HUES48 (cell line): Measurements from ENCODE around the gene CDH7.

Experiments
- H3K27ac ChIP-seq: one replicate; pipeline ENCODE4 v1.7.0; 2013; ENCODE audit warnings: low read depth, low read length, inconsistent platforms
- H3K27me3 ChIP-seq: 2 replicates; pipeline ENCODE4 v1.6.1; 2013; ENCODE audit warnings: mild to moderate bottlenecking, low read length; ENCODE audit not compliant: control insufficient read depth, insufficient read depth
- H3K36me3 ChIP-seq: 2 replicates; pipeline ENCODE4 v1.6.1; 2013; ENCODE audit warnings: low read length; ENCODE audit not compliant: control insufficient read depth, insufficient read depth
- H3K4me1 ChIP-seq: 2 replicates; pipeline ENCODE4 v1.6.1; 2013; ENCODE audit warnings: mild to moderate bottlenecking, low read length; ENCODE audit not compliant: control insufficient read depth, insufficient read depth
- H3K4me3 ChIP-seq: 2 replicates; pipeline ENCODE4 v1.5.1; 2013; ENCODE audit warnings: mild to moderate bottlenecking, low read depth, low read length
- H3K9ac ChIP-seq: 2 replicates; pipeline ENCODE4 v1.6.1; 2013; ENCODE audit warnings: mild to moderate bottlenecking, low read depth, low read length, moderate library complexity
- H3K9me3 ChIP-seq: 2 replicates; pipeline ENCODE4 v1.6.1; 2013; ENCODE audit warnings: low read length; ENCODE audit not compliant: control insufficient read depth, insufficient read depth

The CDH7 gene

DNA sequence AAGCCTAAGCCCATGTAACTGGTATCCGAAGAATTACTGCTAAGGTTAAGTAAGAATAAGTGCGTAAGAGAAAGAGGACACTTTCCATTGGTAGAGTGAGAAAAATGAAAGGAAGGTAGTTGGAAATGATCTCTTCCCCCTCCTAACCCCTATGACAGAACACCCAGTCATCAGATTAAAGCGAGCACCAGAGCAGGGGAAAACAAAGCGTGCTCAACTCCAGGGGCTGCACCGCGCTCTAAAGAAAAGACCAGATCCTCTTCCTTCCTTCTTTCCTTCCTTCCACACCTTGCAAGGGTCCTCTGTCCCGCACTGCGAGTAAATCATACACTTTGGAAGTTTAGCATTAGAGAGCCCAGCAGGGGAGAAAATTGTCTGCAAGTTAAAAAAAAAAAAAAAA lies 971 bp upstream of the CDH7 start:
- Histone ChIP-seq H3K27ac (no peak overlapping the region), H3K9ac (no peak overlapping the region)

DNA sequence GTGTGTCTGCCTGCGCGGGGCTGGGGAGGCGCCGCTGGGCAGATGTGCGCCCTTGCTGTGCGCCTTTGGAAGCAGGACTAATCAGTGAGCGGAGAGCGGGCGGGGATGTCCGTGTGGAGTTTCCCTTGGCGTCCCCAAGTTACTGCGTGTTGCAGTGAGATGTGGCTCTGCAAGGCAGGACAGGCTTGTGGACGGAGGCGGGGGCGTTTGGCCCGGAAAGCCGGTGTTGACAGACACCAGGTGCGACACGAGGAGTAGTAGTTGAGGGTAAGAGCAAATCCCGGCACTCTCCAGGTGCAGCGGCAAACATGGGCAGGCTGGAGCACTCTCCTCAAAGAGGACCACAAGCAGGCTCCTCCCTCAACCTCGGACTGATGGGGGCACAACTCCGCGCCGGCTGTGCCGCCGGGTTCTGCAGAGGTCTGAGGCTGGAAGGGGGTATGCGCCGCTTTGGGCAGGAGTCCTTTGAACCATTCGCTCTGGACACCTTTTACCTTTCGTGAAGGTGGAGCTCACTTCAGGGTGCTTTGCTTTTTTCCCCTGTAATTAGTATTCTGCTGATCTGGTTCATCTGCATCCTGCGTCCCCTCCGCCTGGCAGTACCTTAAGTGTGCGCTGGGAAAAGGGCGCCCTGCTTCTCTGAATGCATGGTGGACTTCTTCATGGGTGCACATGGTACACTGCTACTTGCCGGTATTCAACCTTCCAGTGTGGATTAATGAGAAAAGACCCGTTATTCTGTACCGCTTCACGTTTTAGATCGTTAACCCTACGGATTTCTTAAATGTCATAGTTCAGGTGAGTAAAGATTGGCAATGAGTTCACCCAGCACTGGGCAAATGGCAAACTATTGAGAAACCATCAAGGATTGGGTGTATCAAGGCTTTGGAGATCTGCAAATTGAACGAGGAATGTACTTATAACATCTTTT lies 608 bp downstream of the CDH7 start:
- no peaks in the 10 kb centered on the region for H3K9me3 ChIP-seq
- peaks cover 56% of the 10 kb centered on the region for H3K27me3 ChIP-seq
- H3K4me3 ChIP-seq, result peak overlapping the region; percentile 88
- peaks cover 19% of the 10 kb centered on the region for H3K4me1 ChIP-seq
- no peak overlapping the region for H3K9ac ChIP-seq
- no peaks in the 10 kb centered on the region for H3K36me3 ChIP-seq
- no peak overlapping the region for H3K27ac ChIP-seq

More for the DNA sequence above, 971 bp upstream of the CDH7 start:
- Histone ChIP-seq H3K4me3 (peak overlapping the region; percentile 88), H3K9me3 (no peaks in the 10 kb centered on the region), H3K27me3 (peaks cover 56% of the 10 kb centered on the region), H3K36me3 (no peaks in the 10 kb centered on the region), H3K4me1 (peaks cover 19% of the 10 kb centered on the region)

DNA sequence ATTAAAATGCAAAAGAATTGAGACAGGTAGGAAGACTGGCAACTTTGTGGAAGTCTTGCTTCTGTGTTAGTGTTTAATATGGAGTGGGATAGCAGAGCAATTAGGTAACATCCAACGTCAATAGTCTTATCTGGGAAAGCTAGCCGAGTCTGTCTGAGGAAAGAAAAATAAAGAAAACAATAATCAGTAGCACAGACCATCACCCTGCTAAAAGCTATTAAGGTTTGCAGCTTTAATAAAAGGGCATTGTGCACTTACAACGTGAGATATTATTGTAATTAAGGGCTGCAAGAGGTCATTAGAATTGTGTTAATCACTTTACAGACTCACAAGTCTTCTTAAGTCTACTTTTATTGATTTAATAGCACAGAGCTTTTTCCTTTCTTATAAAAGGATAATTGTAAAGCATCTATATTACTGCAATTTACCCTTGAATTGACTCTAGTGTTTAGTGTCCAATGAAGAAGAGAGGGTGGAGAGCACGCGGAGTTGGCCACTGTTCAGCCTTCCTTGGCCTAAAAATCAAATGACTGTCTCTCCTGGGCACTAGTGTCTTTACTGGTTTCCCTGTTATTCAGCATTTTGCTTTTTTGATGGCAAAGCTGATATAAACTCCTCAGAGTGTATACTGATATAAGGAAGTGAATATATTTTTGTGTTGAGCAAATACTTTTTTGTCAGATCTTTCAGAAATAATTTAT lies 2.0 kb downstream of the CDH7 start:
- Histone ChIP-seq H3K36me3 (no peaks in the 10 kb centered on the region), H3K4me3 (no peak overlapping the region), H3K9me3 (no peaks in the 10 kb centered on the region), H3K27me3 (peaks cover 51% of the 10 kb centered on the region), H3K4me1 (peaks cover 19% of the 10 kb centered on the region), H3K27ac (no peak overlapping the region), H3K9ac (no peak overlapping the region)

DNA sequence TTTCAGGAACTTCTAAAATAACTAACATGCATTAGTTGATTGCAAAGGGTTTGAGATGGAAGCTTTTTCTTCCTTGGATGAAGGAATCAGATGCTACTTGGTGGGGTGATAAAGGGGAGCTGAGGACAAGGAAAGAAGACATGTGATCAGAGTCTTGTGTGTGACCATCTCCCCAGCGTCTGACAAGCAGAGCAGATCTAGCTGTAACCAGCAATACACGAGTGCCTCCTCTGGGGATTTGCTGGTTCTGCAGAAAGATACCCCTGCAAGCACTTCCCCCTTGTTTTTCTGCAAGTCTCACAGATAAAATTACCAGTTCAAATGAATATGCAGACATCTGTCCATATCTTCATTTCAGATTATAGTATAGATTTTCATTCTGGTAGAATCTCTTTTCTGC lies 2.7 kb downstream of the CDH7 start:
- H3K9ac ChIP-seq, result no peak overlapping the region
- H3K36me3 ChIP-seq, result no peaks in the 10 kb centered on the region
- peaks cover 45% of the 10 kb centered on the region for H3K27me3 ChIP-seq
- peaks cover 19% of the 10 kb centered on the region for H3K4me1 ChIP-seq
- H3K27ac ChIP-seq, result no peak overlapping the region
- H3K9me3 ChIP-seq, result no peaks in the 10 kb centered on the region
- no peak overlapping the region for H3K4me3 ChIP-seq

GRCh38 chr18:65754121-65754520 lies 3.3 kb downstream of the CDH7 start:
- peaks cover 19% of the 10 kb centered on the region for H3K4me1 ChIP-seq
- no peak overlapping the region for H3K9ac ChIP-seq
- H3K4me3 ChIP-seq, result no peak overlapping the region
- H3K27ac ChIP-seq, result no peak overlapping the region
- no peaks in the 10 kb centered on the region for H3K36me3 ChIP-seq
- H3K27me3 ChIP-seq, result peaks cover 39% of the 10 kb centered on the region
- no peaks in the 10 kb centered on the region for H3K9me3 ChIP-seq

- Histone ChIP-seq H3K4me3 (no peak overlapping the region), H3K27ac (no peak overlapping the region), H3K9me3 (no peaks in the 10 kb centered on the region), H3K4me1 (peaks cover 14% of the 10 kb centered on the region), H3K27me3 (peaks cover 30% of the 10 kb centered on the region), H3K9ac (no peak overlapping the region), H3K36me3 (no peaks in the 10 kb centered on the region)
These were observed 4.8 kb downstream of the CDH7 start for GRCh38 chr18:65755616-65756015.

DNA sequence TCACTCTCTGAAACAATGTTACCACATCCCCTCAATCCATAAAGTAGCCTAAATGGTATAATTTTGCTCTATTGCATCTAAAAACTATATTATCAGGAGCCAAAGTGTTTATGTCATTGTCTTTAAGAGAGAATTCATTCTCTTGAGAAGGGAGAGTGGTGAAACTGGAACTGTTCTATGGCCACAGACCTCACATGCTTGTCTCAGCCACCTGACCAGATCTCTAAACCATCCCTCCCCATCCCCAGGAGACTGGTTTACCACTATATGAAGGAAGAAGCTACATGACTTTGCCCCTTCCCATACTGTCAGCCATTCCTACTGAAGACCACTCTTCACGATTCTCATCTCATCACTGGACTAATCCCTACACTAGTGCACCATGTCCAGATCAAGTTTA lies 9.6 kb downstream of the CDH7 start:
- H3K9ac ChIP-seq, result no peak overlapping the region
- H3K27ac ChIP-seq, result no peak overlapping the region
- H3K9me3 ChIP-seq, result no peaks in the 10 kb centered on the region
- no peaks in the 10 kb centered on the region for H3K36me3 ChIP-seq
- no peaks in the 10 kb centered on the region for H3K27me3 ChIP-seq
- no peaks in the 10 kb centered on the region for H3K4me1 ChIP-seq
- no peak overlapping the region for H3K4me3 ChIP-seq

GRCh38 chr18:65761636-65762295 lies 11.0 kb downstream of the CDH7 start:
- H3K9ac ChIP-seq, result no peak overlapping the region
- no peak overlapping the region for H3K4me3 ChIP-seq
- no peaks in the 10 kb centered on the region for H3K36me3 ChIP-seq
- no peaks in the 10 kb centered on the region for H3K4me1 ChIP-seq
- H3K27me3 ChIP-seq, result no peaks in the 10 kb centered on the region
- no peaks in the 10 kb centered on the region for H3K9me3 ChIP-seq
- no peak overlapping the region for H3K27ac ChIP-seq

- Histone ChIP-seq H3K4me3 (no peak overlapping the region), H3K36me3 (no peaks in the 10 kb centered on the region), H3K27me3 (no peaks in the 10 kb centered on the region), H3K27ac (no peak overlapping the region), H3K4me1 (no peaks in the 10 kb centered on the region), H3K9me3 (no peaks in the 10 kb centered on the region), H3K9ac (no peak overlapping the region)
These were observed 11.7 kb downstream of the CDH7 start for GRCh38 chr18:65762556-65762955.

DNA sequence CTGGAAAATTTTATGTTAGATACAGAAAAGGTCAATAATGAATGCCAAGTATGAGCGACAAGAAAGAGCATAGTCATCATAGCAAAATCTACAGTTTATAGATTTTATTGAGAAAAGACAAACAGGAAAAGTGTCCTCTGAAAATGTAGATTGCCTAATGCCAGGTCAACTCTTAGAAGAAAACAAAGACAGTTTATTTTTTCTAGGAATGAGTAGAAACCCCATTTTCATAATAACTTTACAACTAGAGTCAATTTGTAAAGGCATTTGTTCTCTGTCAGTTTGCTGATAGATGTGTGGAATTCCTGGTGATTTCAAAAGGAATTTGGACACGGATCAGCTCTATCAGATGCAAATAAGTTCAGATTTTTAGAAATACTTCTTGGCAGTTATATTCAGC lies 16.6 kb downstream of the CDH7 start:
- no peak overlapping the region for H3K4me3 ChIP-seq

More for the DNA sequence above, 16.6 kb downstream of the CDH7 start:
- Histone ChIP-seq H3K36me3 (no peaks in the 10 kb centered on the region), H3K27ac (no peak overlapping the region), H3K9me3 (no peaks in the 10 kb centered on the region), H3K9ac (no peak overlapping the region), H3K4me1 (no peaks in the 10 kb centered on the region), H3K27me3 (no peaks in the 10 kb centered on the region)
